ENCODE measurements around the gene METTL25. TPM values are rescaled to one million over a fixed set of nuclear protein-coding genes. Genes with fewer than 3 reads are reported as not detected.

METTL25 gene
- total RNA-seq, 1 donor from 2014 or later, result 4.8 TPM

GRCh38 chr12:82468563-82468962 lies 110.2 kb downstream of the METTL25 start:
- DNase-seq (ENCODE audit: extremely low read depth, low read depth, low spot score), result no peak

- no peak for DNase-seq (ENCODE audit: extremely low read depth, low read depth, low spot score)
These were observed 112.7 kb downstream of the METTL25 start for GRCh38 chr12:82470906-82471512.

- DNase-seq (ENCODE audit: extremely low read depth, low read depth, low spot score), result no peak
These were observed 114.9 kb downstream of the METTL25 start for GRCh38 chr12:82473111-82473754.

GRCh38 chr12:82474181-82474797 lies 116.0 kb downstream of the METTL25 start:
- DNase-seq (ENCODE audit: extremely low read depth, low read depth, low spot score), result no peak

- no peak for DNase-seq (ENCODE audit: extremely low read depth, low read depth, low spot score)
These were observed 116.5 kb downstream of the METTL25 start for GRCh38 chr12:82474798-82475184.

- DNase-seq (ENCODE audit: extremely low read depth, low read depth, low spot score), result no peak
These were observed 116.9 kb downstream of the METTL25 start for GRCh38 chr12:82475211-82475610.

GRCh38 chr12:82476511-82476910 lies 118.2 kb downstream of the METTL25 start:
- no peak for DNase-seq (ENCODE audit: extremely low read depth, low read depth, low spot score)

- DNase-seq (ENCODE audit: extremely low read depth, low read depth, low spot score), result no peak
These were observed 121.2 kb downstream of the METTL25 start for GRCh38 chr12:82479511-82479910.

- no peak for DNase-seq (ENCODE audit: extremely low read depth, low read depth, low spot score)
These were observed 122.3 kb downstream of the METTL25 start for GRCh38 chr12:82480606-82481005.

GRCh38 chr12:82481954-82482353 lies 123.6 kb downstream of the METTL25 start:
- no peak for DNase-seq (ENCODE audit: extremely low read depth, low read depth, low spot score)

- DNase-seq (ENCODE audit: extremely low read depth, low read depth, low spot score), result peak; percentile 55
These were observed 128.4 kb downstream of the METTL25 start for GRCh38 chr12:82486524-82487235.

GRCh38 chr12:82504409-82504808 lies 146.1 kb downstream of the METTL25 start:
- no peak for DNase-seq (ENCODE audit: extremely low read depth, low read depth, low spot score)

GRCh38 chr12:82505150-82505549 lies 146.8 kb downstream of the METTL25 start:
- no peak for DNase-seq (ENCODE audit: extremely low read depth, low read depth, low spot score)

- no peak for DNase-seq (ENCODE audit: extremely low read depth, low read depth, low spot score)
These were observed 149.4 kb downstream of the METTL25 start for GRCh38 chr12:82507686-82508085.

GRCh38 chr12:82510386-82510785 lies 152.1 kb downstream of the METTL25 start:
- DNase-seq (ENCODE audit: extremely low read depth, low read depth, low spot score), result no peak

- DNase-seq (ENCODE audit: extremely low read depth, low read depth, low spot score), result no peak
These were observed 156.6 kb downstream of the METTL25 start for GRCh38 chr12:82514880-82515279.

GRCh38 chr12:82515652-82516051 lies 157.3 kb downstream of the METTL25 start:
- no peak for DNase-seq (ENCODE audit: extremely low read depth, low read depth, low spot score)

- DNase-seq (ENCODE audit: extremely low read depth, low read depth, low spot score), result no peak
These were observed 158.7 kb downstream of the METTL25 start for GRCh38 chr12:82517027-82517426.

GRCh38 chr12:82517808-82518207 lies 159.5 kb downstream of the METTL25 start:
- DNase-seq (ENCODE audit: extremely low read depth, low read depth, low spot score), result no peak

- no peak for DNase-seq (ENCODE audit: extremely low read depth, low read depth, low spot score)
These were observed 161.2 kb downstream of the METTL25 start for GRCh38 chr12:82519510-82519909.

GRCh38 chr12:82522285-82522684 lies 164.0 kb downstream of the METTL25 start:
- DNase-seq (ENCODE audit: extremely low read depth, low read depth, low spot score), result no peak

GRCh38 chr12:82522762-82523161 lies 164.4 kb downstream of the METTL25 start:
- no peak for DNase-seq (ENCODE audit: extremely low read depth, low read depth, low spot score)
